Stimulated activated CD8-positive, alpha-beta memory T cell treated with anti-CD3 and anti-CD28 coated beads, Interleukin-7, amount 100 ng/mL, for 4 hours (primary cell): ENCODE results near the gene EEFSEC.
"Not testable (repeated sequence)": the region's sequence is repeated elsewhere in the genome, so short reads cannot be mapped to it uniquely, and the experiment has no call there.

Source experiments
- DNase-seq, 2 donors: peaks; one replicate each; pipeline ENCODE4 v3.0.0-alpha.2; 2020; ENCODE audit warnings: low read depth in 2 of 2

EEFSEC gene

DNA sequence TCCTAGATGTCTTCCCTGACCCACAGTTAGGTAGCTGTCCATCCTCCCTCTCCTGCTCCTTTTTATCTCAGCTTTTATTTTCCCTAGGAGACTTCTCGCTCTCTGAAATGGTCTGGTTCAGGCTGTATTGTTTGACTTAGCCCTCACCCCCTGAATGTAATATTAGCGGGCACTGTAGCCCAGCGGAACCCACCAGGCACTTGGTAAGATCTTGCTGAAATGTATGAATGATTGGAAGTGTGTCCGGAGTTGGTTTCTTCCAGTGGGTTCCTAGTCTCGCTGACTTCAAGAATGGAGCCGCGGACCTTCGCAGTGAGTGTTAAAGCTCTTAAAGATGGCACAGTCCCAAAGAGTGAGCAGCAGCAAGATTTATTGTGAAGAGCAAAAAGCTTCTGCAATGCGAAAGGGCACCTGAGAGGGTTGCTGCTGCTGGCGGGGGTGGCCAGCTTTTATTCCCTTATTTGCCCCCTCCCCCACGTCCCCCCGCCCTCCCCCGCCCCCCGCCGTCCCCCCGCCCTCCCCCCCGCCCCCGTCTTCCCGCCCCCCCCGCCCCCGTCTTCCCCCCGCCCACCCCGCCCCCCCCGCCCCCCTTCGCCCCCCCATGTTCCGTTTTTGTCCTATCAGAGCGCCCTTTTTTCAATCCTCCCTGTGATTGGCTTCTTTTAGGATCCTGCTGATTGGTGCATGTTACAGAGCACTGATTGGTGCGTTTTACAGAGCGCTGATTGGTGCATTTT is 694 bp upstream of the EEFSEC start:
- DNase-seq: no peak

DNA sequence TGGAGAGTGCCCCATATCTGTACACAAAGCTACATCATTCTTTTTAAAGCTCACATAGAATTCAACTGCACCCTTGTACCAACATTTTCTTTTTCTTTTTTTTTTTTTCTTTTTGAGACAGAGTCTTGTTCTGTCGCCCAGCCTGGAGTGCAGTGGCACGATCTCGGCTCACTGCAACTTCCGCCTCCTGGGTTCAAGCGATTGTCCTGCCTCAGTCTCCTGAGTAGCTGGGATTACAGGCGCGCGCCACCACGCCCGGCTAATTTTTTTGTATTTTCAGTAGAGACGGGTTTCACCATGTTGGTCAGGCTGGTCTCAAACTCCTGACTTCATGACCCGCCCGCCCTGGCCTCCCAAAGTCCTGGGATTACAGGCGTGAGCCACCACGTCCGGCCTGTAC is 1.1 kb downstream of the EEFSEC start:
- not testable (repeated sequence) for DNase-seq

DNA sequence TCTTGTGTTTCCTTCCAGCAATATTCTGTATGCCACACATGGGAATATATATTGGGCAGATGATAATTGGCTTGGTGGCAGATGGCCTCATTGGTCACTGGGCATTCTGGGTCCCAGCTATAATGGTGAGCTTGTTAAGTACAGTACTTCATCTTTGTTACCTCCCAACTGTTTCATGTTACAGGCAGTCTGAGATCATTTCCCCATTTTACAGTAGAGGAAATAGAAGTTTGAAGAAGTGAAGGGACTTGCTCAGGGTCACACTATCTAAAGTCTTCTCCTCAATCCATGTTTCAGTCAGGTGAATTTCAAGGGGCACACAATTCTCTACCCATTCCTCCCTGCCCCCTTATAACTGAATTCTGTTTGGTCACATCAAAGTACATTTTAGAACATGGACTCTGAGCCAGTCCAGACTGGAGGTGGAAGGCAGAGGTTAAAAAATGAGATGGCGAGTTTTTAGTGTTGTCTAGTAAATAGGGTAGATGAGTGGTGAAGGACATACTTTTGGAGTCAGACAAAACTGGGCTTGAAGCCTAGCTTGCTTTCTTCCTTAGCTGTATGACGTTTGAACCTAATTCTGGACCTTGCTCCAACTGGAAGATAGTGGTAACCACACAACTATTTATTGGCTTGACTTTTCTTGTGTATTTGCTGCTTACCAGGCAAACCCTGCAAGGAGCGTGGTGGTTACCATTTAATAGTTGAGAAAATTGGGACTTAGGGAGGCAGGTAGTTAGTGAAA is 2.5 kb downstream of the EEFSEC start:
- no peak for DNase-seq

DNA sequence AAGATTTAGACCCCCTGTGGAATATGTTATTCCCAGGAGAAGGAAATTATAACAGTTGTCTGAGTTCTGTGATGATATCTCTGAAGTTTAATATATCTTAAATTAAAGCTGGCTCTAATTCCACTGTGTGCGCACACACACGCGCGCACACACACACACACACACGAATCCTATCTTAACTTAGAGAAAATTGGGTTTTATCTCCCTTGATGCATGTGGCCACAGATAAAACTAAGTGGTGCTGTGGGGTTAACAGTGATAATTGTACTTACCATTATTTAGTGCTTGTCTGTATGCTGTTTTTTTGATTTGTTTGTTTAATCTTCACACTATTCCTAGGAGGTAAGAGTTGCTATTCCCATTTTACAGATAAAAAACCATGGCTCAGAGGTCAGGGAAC is 7.4 kb downstream of the EEFSEC start:
- no peak for DNase-seq

DNA sequence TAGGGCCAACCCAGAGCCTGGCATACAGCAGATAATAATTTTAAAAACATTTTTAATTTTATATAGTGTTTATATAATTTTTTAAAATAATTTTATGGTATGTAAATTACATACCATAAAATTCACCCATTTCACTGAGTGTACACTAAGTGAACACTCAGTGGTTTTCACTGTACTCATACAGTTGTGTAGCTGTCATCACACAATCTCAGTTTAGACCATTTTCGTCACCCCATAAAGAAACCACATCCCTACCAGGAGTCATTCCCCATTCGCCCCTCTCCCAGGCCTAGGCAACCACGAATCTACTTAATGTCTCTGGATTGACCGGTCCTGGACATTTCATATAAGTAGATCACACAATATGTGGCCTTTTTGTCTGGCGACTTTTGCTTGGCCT is 10.2 kb downstream of the EEFSEC start:
- no peak for DNase-seq

DNA sequence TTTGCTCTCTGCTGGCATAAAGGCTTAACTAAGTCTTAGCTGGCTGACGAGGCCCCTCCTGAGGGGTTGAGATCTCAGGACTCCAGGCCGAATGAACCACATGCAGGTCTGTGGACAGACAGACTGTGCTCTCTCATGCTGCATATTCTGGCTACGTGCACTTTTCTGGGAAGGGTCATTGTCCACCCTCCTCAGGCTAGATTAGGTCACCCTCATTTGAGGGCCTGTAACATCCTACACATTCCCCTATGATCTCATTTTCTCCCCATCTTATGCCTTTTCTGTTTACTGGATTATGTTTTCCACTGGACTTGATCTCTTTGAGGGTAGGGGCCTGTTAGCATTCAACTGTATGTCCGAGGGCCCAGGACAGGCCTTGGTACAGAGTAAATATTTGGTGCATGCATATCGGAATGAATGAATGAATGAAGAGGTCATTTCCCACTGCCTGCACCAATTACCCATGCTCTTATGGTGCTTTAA is 13.7 kb downstream of the EEFSEC start:
- DNase-seq: no peak

DNA sequence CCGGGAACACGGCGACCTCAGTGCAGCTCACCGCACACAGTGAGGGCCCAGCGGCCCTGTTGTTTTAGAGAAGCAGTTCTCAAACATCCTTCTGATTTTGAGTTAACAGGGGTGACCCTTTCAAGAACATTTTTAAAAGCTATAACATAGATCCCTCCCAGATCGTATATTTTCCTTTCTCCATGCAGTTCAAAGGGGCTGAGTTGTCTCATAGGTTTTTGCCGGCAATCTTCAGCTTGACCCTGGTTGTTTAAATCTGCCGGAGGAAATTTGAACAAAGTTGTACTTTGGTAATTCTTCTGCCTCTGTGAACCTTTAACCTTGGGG is 14.3 kb downstream of the EEFSEC start:
- DNase-seq: no peak

DNA sequence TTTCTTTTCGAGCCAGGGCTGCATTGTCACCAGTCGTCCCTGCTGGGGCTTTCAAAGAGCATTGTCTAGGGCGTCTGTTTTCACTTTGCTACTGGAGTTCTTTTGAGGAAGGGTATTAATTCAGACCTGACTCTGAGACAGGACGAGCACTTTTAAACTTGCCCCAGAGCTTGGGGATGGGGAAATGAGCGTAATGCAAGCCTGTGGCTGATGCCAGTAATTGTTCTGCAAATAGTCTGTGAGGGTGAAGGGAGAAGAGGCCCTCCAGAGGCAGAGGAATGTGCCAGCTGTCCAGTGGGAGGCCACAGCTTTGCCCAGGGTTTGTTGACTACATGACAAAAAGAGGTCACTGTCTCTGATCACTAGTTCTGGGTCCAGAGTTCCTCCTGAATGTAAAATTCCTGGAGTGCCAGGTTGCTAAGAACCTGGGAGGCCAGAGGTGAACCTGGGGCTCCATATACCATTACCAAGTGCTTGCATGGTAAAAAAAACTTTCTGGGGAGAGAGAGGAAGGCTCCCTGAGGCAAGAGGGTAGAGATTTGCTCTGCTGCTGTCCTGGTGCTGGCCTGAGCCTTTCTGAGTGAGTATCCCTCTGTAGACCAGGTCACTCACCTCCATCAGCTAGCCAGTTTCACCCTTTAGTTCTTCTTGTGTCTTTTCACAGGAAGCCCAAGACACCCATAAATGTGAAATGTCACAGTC is 14.8 kb downstream of the EEFSEC start:
- DNase-seq: no peak

DNA sequence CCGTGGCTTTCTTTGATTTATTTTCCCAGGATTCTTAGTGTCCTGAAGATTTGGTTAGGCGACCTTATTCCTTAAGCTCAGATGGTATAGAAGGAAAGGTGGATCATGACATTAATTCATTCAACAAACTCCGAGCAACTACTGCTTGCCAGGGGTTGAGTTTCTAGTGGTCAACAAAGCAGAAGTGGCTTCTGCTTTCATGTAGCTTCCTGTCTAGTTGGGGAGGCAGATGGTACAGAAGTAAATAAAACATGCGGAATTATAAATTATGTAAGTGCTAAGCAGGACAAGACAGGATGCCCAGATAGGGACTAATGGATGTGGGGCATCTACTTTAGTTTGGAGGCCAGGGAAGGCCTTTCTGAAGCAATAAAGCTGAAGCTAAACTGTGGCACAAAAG is 15.6 kb downstream of the EEFSEC start:
- DNase-seq: no peak

DNA sequence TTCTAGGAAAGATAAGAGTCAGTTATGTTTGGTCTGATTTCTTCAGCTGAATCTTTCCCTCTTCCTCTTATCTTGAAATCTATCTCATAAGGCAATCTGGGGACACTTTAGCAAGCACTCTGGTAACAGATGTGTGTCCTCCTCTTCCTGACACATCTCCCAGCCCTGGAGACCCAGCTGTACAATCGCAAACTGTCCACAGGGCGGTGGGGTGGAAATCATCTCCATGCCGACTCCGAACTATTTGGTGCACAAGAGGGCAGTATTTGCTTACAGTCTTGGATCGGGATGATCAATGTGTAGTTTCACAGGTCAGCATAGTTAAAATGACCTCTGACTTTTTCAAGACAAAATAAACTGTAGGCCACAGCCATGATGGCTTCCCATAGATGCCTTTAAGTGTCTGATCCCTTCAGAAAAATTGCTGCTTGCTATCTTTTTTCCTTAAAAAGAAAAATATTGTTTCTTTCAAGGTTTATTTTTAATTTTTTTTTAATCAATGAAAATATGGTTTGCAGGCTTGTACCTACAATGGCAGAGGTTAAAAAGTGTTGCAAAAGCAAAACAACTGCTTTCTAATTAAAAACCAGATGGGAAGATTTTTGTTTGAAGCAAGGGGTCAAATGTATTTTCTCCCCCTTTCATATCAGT is 17.7 kb downstream of the EEFSEC start:
- no peak for DNase-seq

DNA sequence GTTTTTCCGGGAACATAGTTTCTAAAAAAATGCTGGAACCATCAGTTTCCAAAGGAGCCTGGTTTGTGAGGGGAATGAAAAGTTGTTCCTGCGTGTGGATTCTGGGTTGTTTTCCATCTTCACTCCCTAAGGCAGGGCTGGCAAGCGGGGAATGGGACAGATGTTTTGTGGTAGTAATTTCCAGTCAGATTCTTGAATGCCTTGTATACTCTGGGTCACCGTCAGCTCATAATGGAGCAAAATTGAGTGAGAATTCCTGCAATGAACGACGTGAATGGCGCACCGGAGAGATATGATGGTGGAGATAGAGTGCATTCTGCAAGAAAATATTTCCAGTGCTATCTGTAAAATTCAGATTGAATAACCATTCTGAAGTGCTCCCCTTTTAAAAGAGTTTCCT is 19.9 kb downstream of the EEFSEC start:
- no peak for DNase-seq

DNA sequence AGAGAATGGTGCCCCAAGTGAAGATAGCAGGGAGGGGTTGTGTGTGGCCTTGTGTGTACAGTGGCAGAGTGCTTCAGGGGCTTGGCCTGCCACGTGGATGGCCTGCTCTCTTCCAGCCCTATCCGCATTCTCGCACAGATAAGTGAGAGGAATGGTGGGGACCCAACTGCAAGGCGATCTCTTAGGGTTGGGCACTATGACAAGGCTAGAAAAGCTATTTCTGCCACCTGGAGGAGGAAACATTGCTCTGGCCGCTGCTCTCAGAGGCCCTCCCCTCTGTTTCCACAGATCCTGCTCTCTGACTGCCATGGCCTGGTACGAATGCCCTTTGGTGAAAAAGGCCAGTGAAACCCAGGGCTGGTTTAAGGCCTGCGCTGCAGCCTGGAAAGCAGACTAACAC is 20.6 kb downstream of the EEFSEC start:
- DNase-seq: no peak

DNA sequence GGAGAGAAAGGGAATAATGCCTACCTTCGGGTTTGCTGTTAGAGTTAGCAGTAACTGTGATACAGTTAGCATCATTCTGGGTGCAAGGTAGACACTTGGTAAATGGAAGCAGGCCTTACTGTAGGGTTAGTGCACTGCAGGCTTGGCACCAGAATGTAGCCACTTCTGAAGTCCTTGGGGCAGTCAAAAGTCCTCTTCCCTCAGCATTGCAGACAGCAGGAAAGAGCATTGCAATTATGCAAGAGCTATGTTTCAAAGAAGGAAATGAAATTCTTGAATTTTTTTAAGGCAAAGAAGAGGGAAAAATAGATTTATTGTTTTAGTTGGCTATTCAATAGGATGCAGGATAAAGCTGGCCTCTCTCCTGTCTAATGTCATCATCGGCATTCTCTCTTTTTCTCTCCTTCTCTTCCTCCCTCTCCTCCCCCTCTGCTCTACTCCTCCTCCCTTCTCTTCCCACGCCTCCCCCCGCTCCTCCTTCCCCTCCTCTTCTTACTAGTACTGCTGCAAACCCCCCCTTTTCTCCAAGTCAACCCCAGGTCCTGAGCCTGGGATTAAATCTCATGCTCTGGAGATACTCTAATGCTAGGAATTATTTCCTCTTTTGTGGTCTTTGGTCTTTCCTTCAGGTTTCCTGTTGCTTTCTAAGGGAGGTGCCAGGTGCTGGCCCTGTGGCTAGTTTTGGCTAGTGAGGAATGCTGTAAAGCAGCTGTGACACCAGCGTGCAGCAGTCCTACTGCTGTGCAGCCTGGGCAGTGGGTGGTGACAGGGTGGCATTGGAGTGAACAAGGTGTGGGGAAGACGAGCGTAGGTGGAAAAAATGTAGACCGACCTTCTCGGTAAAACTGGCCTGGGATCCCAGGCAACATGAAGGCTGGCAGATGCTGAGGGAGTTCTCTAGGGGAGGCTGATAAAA is 21.7 kb downstream of the EEFSEC start:
- no peak for DNase-seq

DNA sequence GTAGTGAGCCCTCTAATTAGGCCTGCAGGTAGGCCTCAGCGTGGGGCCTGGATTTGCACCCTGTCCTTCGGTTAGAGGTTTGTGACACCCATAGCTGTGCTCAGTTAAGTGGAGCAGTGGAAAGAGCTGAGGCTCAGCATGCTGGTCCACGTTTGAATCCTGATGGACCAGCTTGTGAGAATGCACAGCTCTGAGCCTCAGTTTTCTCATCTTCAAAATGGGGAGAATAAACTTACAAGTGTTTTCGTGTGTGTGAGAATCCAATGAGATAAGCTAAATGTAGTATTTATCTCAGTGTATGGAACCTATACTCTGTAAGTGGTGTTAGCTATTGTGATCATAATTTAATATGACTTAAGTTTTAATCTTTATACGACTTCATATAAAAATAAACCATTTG is 22.5 kb downstream of the EEFSEC start:
- DNase-seq: no peak

DNA sequence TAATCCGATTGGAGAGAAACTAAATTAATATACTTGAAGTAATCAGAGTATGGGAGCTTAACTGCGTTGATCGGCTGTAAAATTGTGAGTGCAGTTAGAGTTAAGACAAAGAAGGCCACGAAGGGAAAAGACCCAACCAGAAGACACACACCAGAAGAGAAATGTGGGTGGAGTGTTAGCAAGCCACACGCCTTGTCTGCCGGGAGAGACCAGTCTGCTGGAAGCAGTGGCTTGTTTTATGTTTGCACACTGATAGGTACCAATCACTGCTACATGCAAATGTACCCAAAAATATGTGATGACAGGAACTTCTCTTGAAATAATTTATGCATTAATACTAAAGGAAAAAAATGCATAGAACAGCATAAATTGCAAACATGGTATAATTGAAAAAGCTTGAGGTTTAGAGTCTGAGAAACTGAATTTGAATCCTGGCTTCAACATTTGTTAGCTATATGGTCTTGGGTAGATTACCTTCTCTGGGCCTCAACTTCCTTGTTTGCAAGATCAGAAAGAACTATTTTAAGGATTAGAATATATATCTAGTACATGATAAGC is 23.1 kb downstream of the EEFSEC start:
- no peak for DNase-seq

DNA sequence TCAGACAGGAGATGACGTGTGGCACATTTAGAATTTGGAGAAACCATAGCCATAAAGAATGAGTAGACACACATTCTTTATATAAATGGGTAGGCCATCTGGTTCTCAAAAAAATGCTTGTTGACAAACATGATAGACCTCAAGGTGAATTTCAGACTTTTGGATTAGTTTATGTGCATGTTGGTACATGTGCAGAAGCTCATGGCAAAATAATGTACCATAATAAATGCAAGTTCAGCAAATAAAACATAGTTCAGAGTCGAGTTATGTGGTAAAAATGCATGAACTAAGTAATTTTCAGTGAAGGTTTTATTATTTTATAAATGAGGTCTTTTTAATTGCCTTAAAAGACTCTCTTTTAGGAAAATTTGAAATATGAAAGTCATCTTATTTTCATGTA is 24.6 kb downstream of the EEFSEC start:
- DNase-seq: no peak

DNA sequence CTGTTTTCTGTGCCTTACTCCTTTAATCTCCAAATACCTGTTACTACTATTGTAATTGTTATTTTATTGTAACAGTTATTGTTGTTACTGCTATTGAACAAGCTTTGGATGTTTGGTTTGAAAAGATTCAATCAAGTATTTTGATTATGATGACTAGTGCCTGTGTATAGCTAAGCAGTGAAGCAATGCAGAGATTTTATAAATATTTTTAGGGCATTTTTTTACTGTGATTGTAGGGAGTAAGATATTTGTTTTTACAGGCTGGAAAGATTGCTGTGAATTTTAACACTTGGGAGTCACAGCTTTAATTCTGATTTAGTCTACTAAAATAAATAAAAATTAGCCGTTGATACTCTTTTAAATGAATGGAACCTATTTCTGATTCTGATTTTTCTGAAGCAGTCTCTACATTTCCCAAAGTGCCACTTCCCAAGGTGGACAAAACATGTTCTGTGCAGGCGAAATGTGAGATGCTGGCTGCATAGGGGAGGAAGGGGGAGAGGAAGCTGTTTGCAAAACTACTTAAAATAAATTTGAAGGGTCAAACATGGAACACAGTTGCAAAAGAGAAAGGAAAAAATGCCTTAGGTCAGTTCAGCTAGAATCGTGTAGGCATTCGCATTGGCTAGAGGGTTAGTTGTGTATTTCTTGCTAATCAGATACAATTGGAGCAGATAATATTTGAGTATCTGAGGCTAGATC is 25.7 kb downstream of the EEFSEC start:
- no peak for DNase-seq

DNA sequence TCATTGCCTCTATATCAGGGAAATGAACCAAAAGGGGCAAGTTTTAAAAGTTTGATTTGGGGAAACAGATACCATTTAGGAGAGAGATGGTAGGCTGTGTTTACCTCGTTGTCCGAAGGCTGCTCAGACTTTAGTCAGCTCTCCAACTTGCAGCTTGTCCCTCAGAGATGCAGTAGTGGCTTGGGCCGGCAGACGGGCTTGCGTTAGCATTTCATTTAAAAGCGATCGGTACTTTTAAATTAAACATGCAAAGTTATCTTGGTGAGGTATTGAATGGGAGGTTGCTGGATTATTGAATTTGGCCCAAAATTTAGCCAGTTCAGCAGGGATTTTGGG is 26.2 kb downstream of the EEFSEC start:
- no peak for DNase-seq

DNA sequence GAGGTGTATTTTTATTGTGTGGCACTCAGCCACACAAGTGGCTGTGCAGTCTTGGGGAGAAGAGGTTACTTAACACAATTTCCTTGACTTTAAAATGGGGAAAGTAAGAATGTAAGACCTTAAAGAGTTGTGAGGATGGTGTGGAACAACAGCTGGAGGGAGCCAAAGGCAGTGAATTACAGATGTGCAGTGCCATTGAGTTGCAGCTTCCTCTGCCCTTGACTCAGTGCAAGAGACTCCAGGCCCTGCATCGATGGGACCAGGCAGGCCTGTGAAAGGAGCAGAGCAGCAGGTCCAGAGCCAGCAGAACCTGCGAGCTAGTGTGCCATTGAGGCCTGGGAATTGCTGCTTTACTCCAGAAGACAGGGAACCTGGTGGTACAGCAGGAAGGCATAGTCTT is 27.2 kb downstream of the EEFSEC start:
- no peak for DNase-seq

DNA sequence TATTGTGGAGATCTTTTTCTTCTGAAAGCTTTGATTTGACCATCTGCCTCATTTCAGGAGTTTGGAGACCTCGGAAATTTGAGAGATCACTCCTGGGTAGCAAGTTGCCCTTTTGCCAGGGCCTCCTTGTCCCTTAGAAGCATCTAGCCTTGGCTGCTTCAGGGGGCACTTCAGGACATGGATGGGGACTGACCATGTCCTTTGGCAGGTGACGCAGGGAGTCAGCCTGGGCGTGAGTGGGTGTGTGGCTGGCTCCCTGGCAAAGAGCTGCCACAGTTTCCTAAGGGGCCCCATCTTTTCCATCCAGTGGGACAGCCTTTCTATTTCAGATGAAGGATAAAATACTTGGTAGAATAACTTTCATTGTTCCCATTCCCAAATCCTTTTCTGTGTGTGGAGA is 27.6 kb downstream of the EEFSEC start:
- DNase-seq: no peak

DNA sequence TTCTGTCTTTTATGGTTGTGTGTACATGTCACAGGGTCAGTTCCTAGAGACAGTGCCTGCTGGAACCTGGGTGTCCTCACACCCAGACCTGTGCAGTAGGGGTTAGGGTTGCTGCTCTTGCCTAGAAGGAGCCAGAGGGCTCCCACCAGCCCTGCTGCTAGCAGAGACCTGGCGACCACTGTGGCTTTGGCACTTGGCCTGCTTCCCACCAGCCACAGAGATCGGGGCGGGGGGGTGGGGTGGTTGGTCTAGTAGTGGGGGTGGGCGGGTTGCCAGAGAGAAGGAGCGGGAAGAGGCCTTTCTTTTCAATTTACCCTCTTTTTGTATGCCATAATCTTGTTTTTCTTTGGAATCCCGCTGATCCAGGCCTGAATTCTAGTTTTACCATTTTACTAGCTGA is 29.4 kb downstream of the EEFSEC start:
- no peak for DNase-seq
